HuH-7 (cell line): ENCODE data around the gene ATG3.
"Not testable (repeated sequence)": the region's sequence is repeated elsewhere in the genome, so short reads cannot be mapped to it uniquely, and the experiment has no call there.

ENCODE experiments used
- DNase-seq: peaks from one replicate; pipeline ENCODE4 v3.0.0; 2011; ENCODE audit warnings: low spot score

ATG3 gene

DNA sequence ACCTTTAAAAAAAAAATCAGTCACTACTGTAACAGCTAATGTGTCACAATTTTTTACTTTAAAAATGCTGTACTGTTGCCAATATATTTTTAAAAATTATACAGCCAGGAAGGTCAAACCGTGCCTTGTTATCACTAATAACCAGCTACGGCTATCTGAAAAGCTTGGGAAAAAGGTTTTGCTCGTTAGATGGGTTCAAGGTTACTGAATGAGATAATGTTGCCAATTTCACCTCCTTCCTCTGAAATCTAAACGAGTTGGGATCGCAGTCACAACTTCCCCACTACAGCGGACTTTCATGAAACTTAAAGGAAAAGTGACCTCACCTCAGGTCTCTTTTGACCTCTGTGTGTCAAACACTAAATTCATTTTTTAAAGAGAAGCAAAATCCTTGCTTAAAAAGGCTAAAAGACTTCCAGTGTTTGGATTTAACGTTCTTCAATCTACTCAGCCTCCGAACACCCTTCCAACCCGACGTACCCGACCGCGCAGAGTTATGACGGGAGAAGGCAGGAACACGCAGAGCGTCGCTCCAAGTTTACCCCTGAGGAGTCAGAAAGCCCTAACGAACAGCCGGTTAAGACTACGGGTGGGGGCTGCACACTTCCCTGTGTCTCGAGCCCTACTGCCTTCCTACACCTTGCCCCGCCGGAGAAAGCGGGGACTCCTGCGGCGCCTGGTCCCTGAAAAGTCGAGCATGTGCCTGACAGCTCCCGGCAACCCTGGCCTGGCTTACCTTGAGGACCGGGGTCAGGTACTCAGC is 860 bp downstream of the ATG3 start:
- DNase-seq = peak; percentile 64

DNA sequence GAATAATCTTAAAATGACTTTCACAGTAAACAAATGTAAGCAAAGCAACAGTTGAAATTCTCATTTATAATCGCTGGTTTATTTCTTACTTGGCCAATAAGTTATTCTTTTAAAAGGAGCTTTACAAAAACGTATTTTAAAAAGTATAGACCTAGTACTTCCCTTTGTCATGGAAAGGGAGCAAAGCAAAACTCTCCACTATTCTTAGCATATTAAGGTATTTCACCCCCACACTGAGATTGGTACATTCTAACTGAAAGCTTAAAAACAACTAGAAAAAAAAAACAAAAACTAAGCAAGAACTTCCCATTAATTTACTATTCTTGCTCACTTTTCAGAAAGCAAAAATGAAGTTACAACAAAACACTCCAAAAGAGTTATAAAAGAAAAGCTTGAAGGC is 1.5 kb downstream of the ATG3 start:
- DNase-seq = no peak

DNA sequence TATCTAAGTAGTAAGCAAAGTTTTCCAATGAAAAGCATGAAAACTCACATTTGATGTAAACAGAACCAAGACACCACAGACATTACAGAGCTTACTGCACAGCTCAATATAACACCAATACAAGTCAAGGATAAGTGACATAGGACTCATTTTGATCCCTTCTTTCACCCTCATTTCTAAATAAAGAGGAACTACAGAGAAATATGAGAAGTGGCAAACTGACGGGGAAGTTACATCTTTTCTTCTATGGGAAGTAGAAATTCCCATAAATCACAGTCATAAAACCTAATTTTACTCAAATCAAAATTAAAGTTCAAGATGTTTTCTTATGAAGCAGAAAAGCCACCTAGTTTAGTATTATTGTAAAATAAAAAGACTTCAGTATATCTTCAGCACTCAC is 3.8 kb downstream of the ATG3 start:
- DNase-seq = no peak

DNA sequence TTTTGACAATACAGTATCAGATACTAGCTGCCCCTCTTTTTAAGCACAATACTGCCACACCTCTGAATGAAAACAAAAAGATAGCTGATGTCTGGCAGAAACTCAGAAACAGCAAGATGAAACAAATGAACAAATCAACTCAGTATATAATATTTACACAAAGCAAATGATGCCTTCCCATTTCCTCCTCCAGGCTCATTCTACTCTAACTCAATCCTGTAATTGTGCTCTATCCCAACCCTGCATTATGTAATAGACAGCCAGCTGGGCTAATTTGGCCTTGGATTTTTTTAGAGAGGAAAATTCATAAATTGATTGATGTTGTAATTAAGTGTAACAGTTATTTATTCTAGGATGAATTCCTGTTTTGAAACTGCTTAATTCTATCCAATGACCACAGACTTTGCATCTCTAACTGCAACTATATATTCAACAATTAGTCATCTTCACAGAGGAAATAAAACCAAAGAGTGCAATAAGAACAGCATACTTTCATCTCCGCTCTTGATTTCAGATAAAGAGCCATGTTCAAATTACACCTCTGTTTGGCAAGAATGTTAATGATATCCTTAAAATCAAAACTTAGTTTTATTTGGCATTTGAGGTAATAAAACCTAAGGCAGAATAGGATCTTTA is 6.1 kb downstream of the ATG3 start:
- DNase-seq = no peak

DNA sequence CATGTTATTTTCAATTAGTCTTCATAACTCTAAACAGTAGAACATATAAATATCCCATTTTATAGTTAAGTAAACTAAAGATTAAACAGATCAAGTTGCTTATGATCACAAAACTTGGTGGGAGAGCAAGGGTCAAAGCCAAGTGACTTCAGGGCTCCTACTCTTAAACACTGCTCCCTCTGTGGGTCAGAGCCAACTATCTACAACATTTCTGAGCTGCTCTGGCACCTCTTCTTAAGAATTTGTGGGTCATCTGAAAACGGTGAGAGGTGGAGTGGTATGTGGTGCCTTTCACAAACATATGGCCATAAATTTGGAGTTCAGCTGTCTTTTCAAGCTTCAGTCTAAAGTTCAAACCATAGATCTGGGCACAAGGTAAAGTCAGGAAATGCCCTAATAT is 10.9 kb downstream of the ATG3 start:
- peak; percentile 42 for DNase-seq

DNA sequence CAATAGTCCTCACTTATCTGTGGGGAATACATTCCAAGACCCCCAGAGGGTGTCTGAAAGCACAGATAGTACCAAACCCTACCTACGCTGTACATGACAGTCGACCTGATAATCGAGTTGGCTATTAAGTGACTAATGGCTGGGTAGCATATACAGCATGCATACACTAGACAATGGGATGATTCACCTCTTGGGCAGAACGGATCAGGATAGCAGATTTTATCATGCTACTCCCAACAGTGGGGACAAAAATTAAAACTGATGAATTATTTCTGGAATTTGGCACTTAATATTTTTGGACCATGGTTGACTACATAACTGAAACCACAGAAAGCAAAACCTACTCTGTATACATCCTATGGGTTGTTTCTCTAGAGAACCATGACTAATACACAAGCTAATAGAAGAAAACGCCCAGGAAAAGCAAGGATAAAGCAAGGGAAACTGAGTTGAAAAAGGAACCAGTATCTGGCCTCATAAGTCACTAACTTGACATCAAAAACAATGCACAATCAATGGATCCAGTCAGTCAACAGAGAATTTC is 15.5 kb downstream of the ATG3 start:
- DNase-seq = no peak

DNA sequence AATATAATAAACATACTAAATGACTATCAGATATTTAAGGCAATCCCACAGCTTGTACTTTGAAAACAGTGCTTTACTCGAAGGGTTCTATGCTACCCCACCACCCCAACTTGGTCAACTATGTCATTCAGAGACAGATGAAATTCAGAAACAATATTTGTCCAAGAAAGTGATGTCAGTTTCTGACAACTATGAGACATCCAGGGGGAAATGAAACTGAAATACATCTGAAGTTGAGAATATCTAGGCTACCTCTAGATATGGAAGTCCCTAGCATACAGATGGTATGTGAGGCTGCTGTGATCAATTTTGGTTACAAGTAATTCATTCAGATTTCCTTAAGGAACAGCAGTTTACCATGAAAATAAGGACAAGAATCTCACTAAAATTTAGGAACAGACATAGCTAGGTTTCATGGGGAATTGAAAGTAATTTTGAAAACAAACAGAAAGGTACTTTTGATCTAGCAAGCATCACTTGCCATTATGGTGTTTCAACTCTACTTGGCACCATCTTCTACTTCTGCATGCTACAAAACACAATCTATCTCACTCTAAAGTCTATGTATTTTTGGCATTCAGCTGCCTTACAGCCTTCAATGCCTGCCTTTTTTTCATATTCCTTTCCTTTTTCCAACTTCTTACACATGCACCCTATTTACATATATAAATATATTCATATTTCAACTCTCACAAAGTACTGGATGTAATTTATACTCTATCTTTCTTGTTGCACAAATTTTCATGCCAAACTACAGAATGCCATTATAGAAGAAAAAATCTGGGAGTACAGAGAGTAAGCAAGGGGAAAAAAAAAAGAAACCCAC is 21.7 kb downstream of the ATG3 start:
- no peak for DNase-seq

DNA sequence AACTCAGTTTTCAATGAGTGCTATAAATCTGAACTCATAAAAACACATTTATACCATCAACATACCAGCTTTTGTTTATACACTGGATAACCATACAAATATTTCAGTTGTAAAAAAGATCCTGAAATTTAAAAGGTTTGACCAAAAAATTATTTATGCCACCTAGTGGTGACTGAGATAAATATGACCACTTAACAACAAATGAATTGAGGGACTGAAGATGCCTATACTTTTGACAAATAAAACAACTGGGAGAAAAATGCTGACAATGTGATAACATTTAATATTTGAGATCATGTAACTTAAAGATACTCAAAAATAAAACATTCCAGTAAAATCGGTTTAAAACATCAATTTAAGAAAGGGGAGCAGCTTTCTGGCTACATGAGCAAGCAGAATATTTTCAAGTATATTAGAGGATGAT is 30.4 kb downstream of the ATG3 start:
- no peak for DNase-seq

DNA sequence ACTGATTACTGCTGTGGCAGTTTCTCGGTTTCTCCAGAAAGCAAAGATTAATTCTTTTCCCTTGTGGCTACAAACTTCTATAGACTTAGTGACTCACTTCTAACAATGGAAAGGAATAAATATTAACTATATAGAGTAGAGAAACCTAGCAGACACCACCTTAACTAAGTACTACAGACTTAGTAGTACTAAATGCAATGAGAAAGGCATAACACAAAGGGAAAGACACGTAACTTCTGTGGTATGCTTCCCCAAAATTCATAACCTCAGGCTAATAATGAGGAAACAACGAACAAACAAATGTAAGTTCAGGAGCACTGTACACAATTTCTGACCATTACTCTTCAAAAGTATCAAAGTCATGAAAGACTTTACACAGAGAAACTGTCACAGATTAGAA is 31.2 kb downstream of the ATG3 start:
- DNase-seq = no peak

DNA sequence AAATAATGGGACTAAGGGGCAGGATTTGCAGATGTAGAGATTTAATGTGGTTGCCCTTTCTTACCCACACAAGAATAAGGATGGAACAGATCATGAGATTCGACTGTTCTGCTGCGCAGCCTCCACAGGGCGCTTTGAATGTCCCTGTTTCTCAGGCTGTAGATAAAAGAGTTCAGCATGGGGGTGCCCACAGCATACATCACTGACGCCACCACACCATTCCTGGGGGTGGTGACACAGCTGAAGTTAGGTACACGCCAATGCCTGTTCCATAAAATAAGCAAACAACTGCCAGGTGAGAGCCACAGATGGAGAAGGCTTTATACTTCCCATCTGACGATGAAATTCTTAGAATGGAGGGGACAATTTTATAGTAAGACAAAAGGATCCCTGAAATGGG is 37.6 kb downstream of the ATG3 start:
- not testable (repeated sequence) for DNase-seq

DNA sequence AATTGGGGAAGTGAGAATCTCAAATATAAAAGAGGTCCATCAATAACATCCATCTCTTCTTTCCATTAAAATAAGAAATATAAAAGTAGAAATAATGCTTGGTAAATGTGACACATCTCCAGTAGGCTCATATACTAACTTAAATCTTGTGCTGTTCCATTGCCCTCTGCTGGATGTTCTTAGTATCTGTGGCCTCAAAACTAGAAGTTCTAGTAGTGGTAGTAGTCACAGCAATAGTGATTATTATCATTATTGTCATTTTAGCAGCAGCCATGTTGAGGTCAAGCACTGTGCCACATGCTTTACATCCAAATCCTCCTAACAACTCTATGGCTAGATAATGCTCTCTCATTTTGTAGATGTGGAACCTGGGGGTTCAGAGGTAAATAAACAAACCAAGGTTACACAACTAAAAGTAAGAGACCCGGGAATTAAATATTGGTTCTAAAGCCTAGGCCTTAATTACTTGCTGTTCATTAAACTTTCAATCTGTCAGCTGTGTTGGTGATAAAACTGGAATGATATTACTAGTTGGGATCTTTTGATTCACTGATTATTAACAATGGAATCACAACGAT is 42.2 kb downstream of the ATG3 start:
- DNase-seq = peak; percentile 21

DNA sequence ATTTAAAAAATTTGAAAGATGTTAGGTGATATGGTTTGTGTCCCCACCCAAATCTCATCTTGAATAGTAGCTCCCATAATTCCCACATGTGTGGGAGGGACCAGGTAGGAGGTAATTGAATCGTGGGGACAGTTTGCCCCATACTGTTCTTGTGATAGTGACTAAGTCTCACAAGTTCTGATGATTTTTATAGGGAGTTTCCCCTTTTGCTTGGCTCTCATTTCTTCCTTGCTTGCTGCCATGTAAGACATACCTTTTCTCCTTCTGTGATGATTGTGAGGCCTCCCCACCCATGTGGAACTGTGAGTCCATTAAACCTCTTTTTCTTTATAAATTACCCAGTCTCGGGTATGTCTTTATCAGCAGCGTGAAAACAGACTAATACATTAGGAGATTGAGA is 42.8 kb downstream of the ATG3 start:
- DNase-seq = not testable (repeated sequence)

DNA sequence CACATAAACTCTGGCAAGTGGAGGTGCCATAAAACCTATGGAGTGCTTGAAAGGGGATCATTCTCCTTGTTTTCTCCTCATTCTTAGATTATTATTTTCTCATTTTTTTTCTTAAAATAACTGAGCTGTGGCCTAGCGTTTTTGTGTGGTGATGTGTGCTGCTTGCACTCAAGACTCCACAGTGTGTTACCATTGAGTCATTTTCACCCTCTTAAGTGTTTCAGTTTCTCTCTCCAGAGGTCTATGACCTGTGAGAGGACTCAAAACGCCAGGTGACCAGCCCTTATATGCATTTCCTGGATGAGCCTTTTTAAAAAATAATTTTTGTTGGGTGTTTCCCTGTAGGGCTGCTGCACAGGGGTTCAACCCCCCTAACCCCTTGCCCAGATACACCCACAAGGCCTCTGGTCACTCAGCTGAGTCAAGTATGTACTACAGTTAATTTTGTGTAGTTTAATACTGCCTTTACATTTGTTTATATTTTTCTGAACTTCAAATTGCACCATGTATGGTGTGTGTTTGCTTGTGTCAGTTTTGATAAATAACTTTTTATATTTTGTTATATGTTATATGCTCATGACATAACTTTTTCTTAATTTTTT is 47.1 kb downstream of the ATG3 start:
- no peak for DNase-seq

DNA sequence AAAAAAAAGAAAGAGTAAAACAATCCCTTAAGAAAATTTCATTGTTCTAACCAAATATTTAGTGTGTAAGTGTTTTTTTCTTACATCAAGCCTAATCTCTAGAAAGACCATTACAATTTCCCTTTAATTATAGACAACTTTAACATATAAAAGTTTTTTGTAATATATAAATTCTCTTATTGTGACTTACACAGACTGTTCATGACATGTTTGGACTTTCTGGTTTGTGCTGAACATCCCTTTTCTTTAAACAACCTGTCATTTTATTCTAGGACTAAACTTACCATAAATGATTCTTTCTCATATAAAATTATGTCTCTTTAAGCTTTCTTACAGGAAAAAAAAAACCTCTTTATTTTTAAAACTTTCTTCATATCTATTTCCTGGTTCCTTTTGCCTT is 49.4 kb downstream of the ATG3 start:
- DNase-seq = no peak

DNA sequence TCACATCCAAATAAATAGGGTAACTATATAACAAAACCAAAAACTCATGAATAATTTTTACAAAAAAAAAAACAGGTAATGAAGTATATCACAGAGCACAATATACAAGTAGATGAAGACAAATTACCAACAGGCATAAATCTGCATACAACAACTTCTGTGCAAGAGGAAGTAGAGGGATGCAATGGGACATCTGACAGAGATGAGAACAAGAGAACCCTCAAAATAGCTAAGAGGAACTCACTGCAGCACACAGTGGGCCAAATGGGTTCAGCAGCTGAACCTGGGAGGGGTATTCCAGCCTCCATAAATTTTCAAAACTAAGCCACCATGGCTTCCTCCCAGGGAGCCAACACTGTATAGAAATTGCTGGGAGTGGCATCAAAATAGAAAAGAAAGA is 52.9 kb downstream of the ATG3 start:
- DNase-seq = no peak

DNA sequence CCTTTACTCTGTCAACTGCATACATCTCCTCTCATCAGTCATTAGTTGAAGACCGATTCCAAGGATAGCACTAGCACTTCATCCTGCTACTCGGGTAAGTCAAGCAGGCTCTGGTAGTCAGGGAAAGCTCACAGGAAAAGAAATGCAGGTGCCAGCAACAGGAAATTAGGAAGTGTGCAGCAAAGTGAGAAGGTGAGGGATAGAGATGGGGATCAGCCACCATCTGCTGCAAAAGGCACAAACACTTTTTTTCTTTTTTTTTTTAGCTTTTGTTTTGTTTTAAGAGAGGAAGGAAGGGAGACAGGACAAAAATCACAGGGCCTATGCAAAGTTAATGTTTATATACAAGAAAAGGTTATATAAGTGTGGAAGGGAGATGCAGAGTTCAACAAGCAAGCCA is 53.5 kb downstream of the ATG3 start:
- DNase-seq = no peak

DNA sequence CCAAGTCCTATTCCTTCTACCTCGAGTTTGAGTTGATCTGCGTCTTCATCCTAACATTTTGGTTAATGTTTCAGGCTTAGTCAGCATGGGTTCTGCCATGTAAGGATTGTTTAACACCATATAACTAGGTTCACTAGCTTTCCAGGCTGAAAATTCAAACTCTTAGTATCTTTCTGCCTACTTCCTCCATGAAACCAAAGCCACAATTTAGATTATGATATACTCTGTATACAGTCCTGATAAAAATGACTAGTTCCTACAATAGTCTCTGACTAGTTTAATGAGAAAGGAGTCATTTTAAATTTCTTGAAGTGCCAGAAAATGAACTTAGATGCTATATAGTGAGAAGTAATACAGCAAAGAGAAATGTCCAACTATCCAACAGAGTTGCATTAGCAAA is 55.9 kb downstream of the ATG3 start:
- DNase-seq = no peak

DNA sequence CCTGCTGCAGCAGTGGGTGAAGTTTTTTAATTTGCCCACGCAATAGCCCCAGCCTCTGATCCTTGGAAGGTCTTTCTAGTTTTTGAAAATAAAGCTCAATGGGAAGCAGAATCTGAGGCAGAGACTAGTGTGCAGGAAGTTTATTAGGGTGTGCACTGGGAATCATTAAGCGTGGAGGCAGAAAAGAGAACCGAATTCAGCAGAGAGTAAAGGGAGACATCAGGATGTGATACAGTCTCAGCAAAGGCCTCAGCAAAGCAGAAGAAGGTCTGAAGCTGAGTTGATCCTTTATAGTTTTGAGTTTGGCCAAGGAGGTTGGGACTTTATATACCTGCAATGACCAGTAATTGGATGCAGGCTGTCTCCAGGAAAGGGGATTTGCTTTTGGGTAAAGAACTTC is 57.6 kb downstream of the ATG3 start:
- no peak for DNase-seq

DNA sequence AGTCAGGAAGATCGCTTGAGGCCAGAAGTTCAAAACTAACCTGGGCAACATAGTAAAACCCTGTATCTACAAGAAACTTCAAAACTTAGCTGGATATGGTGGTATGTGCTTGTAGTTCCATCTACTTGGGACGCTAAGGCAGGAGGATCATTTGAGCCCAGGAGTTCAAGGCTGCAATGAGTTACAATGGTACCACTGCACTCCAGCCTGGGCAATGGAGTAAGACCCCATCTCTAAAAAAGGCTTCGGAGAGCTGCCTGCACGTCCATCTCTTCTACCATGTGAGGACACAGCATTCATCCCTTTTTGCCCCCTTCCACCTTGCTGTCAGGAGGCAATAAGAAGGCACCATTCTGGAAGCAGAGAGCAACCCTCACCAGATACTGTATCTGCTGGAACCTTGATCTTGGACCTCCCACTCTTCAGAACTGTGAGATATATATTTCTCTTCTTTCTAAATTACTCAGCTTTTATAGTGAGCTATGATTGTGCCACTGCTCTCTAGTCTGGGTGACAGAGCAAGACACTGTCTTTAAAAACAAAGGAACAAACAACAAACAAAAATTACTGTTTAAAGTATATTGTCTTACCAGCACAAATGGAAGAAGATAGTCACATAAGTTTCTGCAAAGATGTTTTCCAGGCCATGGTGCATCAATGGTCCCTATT is 58.3 kb downstream of the ATG3 start:
- DNase-seq = no peak

DNA sequence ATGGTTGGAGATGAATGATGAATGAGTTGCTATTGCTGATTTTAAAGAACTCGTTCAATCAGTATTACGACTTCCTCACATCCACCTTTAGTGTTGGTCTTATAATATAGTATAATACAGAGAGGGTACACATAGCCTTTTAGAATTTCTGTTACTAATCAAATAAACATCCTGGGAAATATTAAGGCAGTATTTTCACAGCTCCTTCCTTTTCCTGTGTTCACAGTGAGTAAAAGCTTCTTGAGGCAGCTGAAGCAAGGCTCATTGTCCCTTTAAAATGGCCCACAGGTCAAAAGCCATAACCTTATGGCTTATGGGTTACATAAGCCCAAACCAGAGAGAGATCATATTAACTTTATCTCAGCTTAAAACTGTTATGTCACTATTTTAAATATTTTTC is 61.1 kb downstream of the ATG3 start:
- no peak for DNase-seq

DNA sequence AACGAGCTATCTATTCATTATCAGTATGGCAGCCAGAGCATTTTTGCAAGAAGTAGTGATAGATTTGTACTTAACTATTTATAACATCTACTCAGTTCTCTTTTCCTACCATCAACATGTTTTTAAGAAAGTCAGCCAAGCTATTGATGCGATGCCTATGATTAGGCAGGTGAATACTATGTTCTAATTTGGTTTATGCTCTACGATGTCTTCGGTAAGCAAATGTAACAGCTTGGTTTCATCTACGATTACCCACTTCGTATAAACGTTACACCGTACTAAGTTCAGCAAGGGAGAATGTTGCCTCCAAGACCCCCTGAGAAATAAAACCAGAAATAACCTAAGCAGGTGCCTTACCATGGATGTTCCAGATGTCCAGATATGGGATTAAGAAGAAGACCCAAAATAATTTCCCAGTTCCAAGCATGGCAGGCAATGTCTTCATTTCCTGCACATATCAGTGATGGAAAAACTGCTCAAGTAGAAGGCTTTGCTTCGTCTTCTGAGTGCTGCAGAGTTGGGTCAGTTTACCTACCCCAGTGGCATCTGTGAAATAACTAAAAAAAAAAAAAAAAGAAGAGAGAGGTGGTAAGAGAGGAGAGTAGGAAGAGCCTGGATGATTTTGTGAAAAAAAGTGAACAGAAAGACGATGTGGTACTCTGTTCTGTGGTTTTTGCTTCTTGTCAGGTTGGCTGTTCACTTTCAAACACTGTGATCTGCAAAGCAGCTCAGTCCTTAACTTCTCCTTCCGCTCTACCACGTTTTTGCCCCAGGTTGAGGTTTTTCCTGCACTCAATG is 62.6 kb downstream of the ATG3 start, which contains the start of gene BTLA:
TSS of gene BTLA (minus strand) at position 559 of the 798 bp plus-strand sequence. CDS start at position 445, 114 bp downstream.
- DNase-seq = no peak
